Colonic mucosa (tissue), 4 donors: ENCODE data around the gene GNA12. TPM values are rescaled to one million over a fixed set of nuclear protein-coding genes. Genes with fewer than 3 reads are reported as not detected.

ENCODE experiments used
- DNase-seq: peaks from one replicate; pipeline ENCODE4 v3.0.0-alpha.2; 2020
- H3K27ac ChIP-seq: fragments of 200-600 bp; one replicate; pipeline ENCODE4 v1.8.0; 2021
- H3K27me3 ChIP-seq: fragments of 200-600 bp; one replicate; pipeline ENCODE4 v1.8.0; 2021
- H3K36me3 ChIP-seq: fragments of 200-600 bp; one replicate; pipeline ENCODE4 v1.8.0; 2021
- H3K4me1 ChIP-seq: fragments of 200-600 bp; one replicate; pipeline ENCODE4 v1.8.0; 2021; ENCODE audit warnings: mild to moderate bottlenecking
- H3K4me3 ChIP-seq: fragments of 200-600 bp; one replicate; pipeline ENCODE4 v1.8.0; 2021
- H3K9ac ChIP-seq, 2 donors: one replicate each; pipeline ENCODE4 v1.7.0; 2013; ENCODE audit warnings: control low read depth in 2 of 2, low read depth in 2 of 2, low read length in 2 of 2
- H3K9me3 ChIP-seq: fragments of 200-600 bp; one replicate; pipeline ENCODE4 v1.8.0; 2021
- intact Hi-C: fragments of 100-400 bp; cut with DNase I; formaldehyde crosslinking; loops from one replicate; pipeline ENCODE4 v1.14.1; 2022
- total RNA-seq, 2 donors: library from RNA; stranded (reverse); fragmentation: NEBNext Ultra II Directional in 1 of 2; extraction: Animal tissue kit (Norgen Biotek cat#: 25700) in 1 of 2; gene quantifications; one replicate each; pipeline ENCODE4 v1.2.1, GENCODE V29; 2021
- TF ChIP-seq, protein P1 (sequence below): fragments of 200-600 bp; IDR thresholded peaks from one replicate; pipeline ENCODE4 v1.8.0; 2022; ENCODE audit warnings: antibody characterized with exemption, mild to moderate bottlenecking
- donor health status: healthy.
- donor health status: DM: no; HTN: no; CAD: no.
- donor health status: DM: no; HTN: no; CAD: no.

Gene GNA12
- total RNA-seq, 2 donors from 2014 or later: 19.7 to 24.8 TPM

DNA sequence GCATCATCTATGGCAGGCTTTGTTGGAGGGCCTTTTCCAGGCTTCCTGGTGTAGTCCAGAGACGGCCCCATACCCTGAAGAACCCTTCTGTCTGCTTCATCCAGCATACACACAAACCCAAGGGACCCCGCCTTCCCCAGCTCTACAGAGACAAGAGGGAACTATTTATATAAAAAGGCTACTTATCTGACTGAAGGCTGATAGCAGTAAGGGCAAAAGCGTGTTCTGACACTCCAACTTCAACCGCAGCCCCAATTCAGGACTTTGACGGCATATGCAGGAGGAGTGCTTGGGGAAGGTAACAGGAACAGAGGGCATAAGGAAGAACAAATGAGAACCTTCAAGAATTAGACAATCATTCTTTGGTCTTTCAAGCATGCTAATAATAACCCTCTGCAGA lies 21.0 kb downstream of the GNA12 start:
- no peak overlapping the region for H3K27ac ChIP-seq

DNA sequence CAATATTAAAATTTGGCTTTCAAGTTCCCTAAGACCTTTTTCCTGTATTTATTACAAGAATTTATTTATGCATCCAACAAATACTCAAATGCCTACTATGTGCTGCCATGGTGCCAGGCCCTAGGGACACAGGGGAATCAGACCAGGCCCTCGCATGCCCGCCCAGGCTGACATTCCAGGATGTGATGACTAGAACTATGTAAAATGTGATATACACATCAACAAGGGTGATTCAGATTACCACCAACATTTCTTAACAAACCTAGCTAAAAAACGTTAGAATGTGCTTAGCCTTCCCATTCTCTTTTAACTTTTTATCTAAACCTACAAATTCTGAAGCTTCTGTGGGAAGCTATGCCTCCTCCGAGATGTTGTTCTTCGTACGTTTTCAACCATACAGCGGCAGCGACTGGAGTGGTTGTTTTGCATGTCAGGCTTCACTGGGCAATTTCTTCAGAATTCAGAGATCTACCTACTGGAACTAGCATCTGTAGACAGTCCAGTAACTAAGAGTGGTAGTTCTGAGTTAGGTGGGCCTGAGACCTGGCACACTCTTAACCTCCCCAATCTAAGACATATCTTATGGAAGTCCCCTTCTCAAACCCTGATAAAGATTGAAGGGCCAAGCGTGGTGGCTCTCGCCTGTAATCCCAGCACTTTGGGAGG lies 22.1 kb downstream of the GNA12 start:
- H3K9ac ChIP-seq: no peak overlapping the region
- peaks cover 16% of the 10 kb centered on the region for H3K4me1 ChIP-seq
- no peaks in the 10 kb centered on the region for H3K27me3 ChIP-seq
- H3K27ac ChIP-seq: peak overlapping the region; percentile 28
- TF ChIP-seq, protein P1, sequence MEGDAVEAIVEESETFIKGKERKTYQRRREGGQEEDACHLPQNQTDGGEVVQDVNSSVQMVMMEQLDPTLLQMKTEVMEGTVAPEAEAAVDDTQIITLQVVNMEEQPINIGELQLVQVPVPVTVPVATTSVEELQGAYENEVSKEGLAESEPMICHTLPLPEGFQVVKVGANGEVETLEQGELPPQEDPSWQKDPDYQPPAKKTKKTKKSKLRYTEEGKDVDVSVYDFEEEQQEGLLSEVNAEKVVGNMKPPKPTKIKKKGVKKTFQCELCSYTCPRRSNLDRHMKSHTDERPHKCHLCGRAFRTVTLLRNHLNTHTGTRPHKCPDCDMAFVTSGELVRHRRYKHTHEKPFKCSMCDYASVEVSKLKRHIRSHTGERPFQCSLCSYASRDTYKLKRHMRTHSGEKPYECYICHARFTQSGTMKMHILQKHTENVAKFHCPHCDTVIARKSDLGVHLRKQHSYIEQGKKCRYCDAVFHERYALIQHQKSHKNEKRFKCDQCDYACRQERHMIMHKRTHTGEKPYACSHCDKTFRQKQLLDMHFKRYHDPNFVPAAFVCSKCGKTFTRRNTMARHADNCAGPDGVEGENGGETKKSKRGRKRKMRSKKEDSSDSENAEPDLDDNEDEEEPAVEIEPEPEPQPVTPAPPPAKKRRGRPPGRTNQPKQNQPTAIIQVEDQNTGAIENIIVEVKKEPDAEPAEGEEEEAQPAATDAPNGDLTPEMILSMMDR: no peak
- H3K36me3 ChIP-seq: no peaks in the 10 kb centered on the region
- intact Hi-C loops: no loop called here
- no peaks in the 10 kb centered on the region for H3K9me3 ChIP-seq
- H3K4me3 ChIP-seq: no peak overlapping the region
- no peak for DNase-seq

More for the DNA sequence above, 21.0 kb downstream of the GNA12 start:
- H3K4me3 ChIP-seq: no peak overlapping the region
- no peaks in the 10 kb centered on the region for H3K9me3 ChIP-seq
- no peak for DNase-seq
- H3K9ac ChIP-seq: no peak overlapping the region
- intact Hi-C loops: no loop called here
- TF ChIP-seq, protein P1: no peak
- no peaks in the 10 kb centered on the region for H3K27me3 ChIP-seq
- peaks cover 16% of the 10 kb centered on the region for H3K4me1 ChIP-seq
- H3K36me3 ChIP-seq: no peaks in the 10 kb centered on the region

DNA sequence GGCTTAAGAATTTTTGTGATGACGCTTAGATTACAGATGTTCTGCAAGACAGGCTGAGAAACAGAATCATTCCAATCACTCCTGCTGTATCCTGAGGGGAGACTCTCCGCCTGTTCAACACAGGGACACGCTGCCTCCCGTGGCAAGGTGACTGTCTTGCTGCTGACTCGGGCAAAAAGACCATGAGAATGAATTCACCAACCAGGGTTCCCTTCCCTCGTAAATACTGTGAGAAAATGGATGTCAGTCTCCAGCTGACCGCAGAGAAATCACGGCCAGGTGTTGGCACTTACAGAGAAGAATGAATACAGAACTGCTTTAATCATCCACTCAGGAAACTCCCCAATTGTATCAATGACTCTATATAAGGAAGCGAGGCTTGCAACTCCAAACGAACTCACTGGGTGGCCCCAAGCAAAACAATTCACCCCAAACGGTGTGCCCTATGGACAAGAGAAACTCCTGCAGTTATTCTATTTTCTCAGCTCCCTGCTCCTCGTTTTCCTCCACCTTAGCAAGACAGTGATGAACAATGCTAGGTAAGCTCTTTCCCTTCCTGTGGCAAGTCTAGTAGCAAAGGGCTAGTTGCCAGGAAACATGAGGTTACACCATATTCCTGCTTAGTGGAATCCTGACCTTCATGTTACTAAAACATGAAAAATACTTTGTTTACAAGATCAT lies 22.8 kb downstream of the GNA12 start:
- peaks cover 16% of the 10 kb centered on the region for H3K4me1 ChIP-seq
- H3K4me3 ChIP-seq: no peak overlapping the region
- H3K27ac ChIP-seq: peak overlapping the region; percentile 28
- TF ChIP-seq, protein P1: no peak
- no peak for DNase-seq
- no peaks in the 10 kb centered on the region for H3K36me3 ChIP-seq
- H3K9me3 ChIP-seq: no peaks in the 10 kb centered on the region
- intact Hi-C loops: no loop called here
- H3K9ac ChIP-seq: no peak overlapping the region
- no peaks in the 10 kb centered on the region for H3K27me3 ChIP-seq

DNA sequence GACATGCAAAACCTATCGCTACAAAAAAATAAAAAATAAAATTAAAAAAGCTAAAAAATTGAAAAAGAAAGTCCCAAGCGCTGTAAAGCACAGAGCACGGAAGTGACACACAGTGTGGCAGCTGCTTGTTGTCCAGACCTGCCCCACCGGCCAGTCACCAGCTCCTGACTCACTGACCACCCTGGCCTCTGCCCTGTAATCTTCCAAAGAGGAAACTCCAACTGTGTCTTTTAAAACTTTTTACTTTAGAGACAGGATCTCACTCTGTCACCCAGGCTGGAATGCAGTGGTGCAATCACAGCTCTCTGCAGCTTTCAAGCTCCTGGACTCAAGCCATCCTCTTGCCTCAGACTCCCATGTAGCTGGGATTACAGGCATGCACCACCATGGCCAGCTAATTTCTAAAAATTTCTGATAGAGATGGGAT lies 23.6 kb downstream of the GNA12 start:
- no peaks in the 10 kb centered on the region for H3K9me3 ChIP-seq
- H3K27me3 ChIP-seq: no peaks in the 10 kb centered on the region
- H3K4me3 ChIP-seq: no peak overlapping the region
- peak; percentile 44 for DNase-seq
- peaks cover 16% of the 10 kb centered on the region for H3K4me1 ChIP-seq
- H3K36me3 ChIP-seq: no peaks in the 10 kb centered on the region
- no peak overlapping the region for H3K9ac ChIP-seq
- peak overlapping the region; percentile 45 for H3K27ac ChIP-seq
- intact Hi-C loops: no loop called here
- TF ChIP-seq, protein P1: no peak

DNA sequence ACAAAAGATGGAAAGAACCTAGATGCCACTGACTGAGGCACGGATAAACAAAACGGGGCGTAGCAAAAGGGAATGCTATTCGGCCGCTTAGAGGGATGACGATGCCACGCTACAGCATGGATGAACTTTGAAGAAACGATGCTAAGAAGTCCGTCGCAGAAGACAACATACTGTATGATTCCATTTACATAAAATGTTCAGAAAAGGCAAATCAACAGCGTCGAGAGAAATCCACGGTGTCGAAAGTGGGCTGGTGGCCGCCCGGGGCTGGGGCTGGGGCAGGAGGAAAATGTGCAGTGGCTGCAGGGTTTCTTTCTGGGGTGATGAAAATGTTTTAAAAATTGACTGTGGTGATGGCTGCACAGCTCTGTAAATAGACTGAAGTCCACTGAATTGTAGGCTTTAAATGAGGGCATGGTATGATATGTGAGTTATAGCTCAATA lies 24.1 kb downstream of the GNA12 start:
- TF ChIP-seq, protein P1: no peak
- no peak for DNase-seq
- Histone ChIP-seq H3K4me3 (no peak overlapping the region), H3K27me3 (no peaks in the 10 kb centered on the region), H3K9me3 (no peaks in the 10 kb centered on the region), H3K27ac (peak overlapping the region; percentile 45), H3K36me3 (no peaks in the 10 kb centered on the region), H3K4me1 (peaks cover 16% of the 10 kb centered on the region), H3K9ac (no peak overlapping the region)
- intact Hi-C loops: no loop called here
